CD4-positive, alpha-beta T cell treated with Interferon alpha-2 for 1 hour (primary cell): Measurements from ENCODE around the gene CLEC17A.
"Not testable (repeated sequence)": the region's sequence is repeated elsewhere in the genome, so short reads cannot be mapped to it uniquely, and the experiment has no call there.

Source experiments
- DNase-seq, 2 donors: peaks; one replicate each; pipeline ENCODE4 v3.0.0-alpha.2; 2020 to 2022

The CLEC17A gene

GRCh38 chr19:14559916-14560775, 22.7 kb upstream of the CLEC17A start:
- no peak for DNase-seq

DNA sequence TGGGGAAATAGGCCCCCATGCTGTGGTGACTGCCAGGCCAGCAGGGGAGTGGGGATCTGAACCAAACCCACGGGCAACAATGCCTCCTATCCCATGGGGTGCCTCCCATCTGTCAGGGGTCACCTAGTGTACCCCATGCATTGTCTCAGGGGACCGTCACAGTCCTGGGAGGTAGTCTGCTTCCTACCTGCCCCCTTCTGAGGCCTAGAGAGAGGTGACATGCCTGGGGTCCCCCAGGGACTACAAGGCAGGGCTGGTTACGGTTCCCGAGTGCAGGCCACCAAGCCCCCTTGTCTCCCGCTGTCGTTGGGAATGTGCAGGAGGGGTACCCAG, 22.1 kb upstream of the CLEC17A start:
- DNase-seq = no peak

DNA sequence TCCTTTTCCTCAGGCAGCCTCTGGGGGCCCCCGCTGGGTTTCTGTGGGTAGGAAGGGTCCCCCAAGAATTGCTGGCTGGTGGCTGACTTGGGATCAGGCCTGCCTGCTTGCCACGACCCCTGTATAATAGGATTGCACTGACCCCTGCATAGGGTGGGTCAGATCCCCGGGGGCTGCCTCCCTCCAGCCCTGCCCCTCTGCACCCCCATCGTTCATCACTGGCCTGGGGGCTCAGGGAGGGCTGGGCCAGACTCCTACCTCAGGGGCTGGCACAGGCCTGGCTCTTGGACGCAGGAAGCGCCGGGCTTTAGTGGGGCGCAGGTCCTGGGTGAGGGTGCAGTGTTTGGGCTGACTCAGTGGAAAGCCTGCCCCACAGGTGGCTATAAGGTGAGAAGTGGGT, 21.6 kb upstream of the CLEC17A start:
- DNase-seq = no peak

GRCh38 chr19:14561847-14562351, 21.0 kb upstream of the CLEC17A start:
- peak; percentile 29 to 41 for DNase-seq

DNA sequence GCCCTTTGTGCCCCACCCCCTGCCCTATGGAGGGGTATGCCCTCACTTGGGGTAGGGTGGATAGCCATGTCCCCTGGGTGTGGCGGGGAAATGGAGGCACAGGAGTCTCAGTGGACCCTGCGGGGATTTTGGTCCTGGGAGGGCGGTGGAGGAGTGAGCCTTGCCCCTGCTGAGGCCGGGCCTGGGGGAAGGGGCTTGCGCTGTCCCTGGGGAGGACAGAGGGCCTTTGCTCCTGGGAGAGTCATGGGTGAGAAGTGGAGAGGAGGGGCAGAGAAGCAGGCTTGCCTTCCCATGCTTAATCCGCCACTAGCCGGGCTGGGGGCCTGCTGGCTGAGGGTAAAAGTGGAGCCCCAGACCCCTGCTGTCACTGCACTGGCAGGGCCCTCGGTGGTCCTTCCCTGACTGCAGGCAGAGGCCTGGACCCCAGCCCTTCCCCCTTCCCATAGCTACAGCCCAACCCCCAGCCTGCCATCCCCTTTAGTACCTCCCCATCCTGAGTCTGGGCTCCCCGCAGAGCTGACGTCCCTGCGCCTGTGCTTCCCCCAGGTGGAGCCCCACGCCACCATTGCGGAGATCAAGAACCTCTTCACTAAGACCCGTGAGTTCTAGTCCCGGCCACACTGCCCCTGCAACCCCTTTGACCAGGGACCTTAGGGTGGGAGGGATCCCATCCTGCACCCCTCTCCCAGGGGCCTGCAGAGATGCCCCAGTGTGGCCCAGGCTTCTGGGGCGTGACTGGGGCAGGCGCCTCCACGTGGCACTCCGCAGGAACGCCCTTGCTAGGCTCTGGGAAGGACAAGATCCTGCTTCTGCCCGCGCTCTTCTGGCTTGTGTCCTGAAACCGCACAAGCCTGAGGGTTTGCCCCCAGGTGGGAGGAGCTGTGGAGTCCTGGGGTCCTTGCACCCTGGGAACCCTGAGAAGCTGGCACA, 20.0 kb upstream of the CLEC17A start:
- DNase-seq = no peak

DNA sequence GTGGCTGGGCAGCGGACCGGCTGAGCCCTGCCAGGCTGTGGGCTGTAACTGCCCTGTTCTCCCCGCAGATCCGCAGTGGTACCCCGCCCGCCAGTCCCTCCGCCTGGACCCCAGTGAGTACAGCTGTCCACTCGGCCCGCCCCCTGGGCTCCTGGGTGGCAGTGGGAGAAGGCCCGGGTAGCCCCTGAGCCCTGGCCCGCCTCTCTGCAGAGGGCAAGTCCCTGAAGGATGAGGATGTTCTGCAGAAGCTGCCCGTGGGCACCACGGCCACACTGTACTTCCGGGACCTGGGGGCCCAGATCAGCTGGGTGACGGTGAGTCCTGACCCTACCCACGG, 19.3 kb upstream of the CLEC17A start:
- DNase-seq = no peak

GRCh38 chr19:14563989-14564651, 18.8 kb upstream of the CLEC17A start:
- DNase-seq = peak; percentile 50 to 63

DNA sequence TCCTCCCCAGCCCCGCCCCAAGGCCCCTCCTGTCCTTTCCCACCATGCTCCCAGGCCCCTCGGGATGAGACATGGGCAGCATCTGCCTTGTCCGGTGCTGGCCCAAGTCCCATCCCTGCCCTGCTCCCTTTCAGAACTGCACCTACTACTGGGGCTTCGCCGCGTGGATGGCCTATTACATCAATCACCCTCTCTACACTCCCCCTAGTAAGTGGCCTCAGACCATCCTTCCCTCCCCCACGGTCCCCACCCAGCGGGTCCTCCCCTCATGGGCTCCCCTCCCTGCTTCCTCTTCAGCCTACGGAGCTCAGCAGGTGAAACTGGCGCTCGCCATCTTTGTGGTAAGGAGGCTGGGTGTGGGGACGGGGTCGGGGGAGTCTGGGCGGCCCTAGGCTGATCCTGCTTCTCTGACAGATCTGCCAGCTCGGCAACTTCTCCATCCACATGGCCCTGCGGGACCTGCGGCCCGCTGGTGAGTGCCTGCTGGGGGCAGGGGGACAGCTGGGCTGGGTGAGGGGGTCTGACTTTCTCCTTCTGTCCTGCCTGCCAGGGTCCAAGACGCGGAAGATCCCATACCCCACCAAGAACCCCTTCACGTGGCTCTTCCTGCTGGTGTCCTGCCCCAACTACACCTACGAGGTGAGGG, 18.1 kb upstream of the CLEC17A start:
- DNase-seq = not testable (repeated sequence)

GRCh38 chr19:14565298-14565679, 17.6 kb upstream of the CLEC17A start:
- DNase-seq = no peak

DNA sequence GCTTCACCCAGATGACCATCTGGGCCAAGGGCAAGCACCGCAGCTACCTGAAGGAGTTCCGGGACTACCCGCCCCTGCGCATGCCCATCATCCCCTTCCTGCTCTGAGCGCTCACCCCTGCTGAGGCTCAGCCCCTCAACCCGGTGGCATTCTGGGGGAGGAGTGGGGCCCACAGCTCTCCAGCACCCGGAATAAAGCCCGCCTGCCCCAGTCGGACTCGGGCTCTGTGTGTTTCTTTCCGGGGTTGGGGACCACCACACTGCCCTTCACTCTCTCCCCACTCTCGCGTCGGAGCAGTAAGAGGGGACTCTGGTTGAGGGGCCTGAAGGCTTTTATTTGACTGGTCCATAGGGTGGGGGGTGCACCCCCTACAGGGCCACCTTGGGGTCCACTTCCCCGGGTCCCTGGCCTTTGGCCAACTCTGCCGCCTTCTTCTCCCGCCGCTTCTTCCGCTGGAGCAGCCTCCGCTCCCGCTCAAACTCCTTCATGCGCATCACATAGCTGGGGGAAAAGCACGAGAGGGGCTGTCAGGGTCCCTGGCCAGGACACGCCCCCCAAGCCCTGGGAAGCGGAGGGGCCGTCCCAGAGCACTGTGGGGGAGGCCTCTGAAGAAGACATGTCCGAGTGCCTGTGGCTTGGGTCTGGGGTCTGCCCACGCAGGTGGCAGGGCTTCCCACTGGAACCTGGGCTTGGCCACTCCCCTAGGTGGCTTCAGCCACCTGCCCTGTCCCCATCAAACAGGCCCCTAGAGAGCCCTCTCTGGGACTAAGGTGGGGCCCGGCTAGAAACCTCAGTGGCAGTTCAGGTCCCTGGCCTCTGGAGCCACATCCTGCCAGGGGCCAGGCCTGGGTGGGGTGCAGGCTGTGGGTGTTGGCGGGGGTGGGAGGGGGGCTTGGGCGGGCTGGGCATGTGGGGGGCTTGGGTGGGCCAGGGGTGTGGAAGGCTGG, 16.8 kb upstream of the CLEC17A start:
- DNase-seq = no peak

DNA sequence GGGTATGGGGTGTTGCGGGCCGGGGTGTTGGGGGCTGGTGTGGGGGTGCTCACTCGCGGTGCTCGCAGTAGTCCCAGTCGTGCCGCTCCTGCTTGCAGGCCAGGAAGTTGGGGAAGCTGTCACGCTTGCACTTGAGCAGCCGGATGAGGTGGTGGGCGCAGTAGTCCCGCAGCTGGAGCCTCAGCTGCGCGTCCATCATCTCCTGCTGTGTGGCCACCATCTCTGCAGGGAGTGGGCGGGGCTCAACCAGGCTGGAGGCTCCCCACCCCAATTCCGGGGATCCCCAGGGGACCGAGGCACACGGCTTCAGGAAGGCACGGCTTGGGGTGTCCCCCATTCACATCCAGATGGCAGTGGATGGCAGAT, 16.2 kb upstream of the CLEC17A start:
- no peak for DNase-seq

DNA sequence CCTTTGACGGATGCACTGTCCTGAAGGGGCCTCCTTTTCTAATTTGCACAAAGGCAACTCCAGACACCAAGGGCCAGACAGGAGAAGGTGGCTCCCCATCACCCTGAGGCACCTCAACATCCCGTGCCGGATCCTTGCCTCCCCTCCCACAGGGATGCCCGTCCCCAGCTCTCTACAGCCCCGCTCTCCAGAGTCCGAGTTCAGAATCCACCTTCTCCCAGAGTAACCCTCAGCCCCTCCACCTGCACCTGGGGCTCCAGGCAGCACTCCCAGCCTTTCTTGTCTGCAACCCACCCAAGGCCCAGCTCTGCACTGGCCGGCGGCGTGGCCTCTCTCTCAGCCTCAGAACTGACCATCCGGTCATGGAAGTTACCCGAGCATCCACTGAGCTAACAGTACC, 15.8 kb upstream of the CLEC17A start:
- DNase-seq = no peak

- no peak for DNase-seq
Measured at GRCh38 chr19:14570864-14571527, 11.9 kb upstream of the CLEC17A start.

GRCh38 chr19:14571695-14572490, 11.0 kb upstream of the CLEC17A start, which contains the start of gene NDUFB7:
Gene NDUFB7 (minus strand): TSS chr19:14572066. CDS start chr19:14572000, 66 bp downstream.
- peak; percentile 93 to 95 for DNase-seq

- DNase-seq = no peak
Measured at GRCh38 chr19:14575428-14575980, 7.4 kb upstream of the CLEC17A start.

DNA sequence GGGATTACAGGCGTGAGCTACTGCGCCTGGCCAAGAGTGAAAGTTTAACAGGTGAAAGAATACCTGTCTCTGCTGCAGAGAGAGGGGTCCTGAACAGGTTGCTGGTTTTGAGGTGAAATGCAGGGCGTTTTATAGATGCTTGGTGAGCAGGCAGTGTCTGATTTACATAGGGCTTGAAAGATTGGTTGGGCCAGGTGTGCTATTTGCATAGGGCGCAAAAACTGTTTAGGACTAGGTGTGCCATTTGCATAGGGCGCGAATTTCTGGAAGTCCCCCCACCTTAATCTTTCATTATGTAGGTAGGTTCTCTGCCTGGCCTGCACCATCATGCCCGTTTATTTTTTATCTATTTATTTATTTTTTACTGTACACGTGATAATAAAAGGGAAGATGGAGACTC, 6.5 kb upstream of the CLEC17A start:
- no peak for DNase-seq

GRCh38 chr19:14577264-14577663, 5.6 kb upstream of the CLEC17A start:
- no peak for DNase-seq

DNA sequence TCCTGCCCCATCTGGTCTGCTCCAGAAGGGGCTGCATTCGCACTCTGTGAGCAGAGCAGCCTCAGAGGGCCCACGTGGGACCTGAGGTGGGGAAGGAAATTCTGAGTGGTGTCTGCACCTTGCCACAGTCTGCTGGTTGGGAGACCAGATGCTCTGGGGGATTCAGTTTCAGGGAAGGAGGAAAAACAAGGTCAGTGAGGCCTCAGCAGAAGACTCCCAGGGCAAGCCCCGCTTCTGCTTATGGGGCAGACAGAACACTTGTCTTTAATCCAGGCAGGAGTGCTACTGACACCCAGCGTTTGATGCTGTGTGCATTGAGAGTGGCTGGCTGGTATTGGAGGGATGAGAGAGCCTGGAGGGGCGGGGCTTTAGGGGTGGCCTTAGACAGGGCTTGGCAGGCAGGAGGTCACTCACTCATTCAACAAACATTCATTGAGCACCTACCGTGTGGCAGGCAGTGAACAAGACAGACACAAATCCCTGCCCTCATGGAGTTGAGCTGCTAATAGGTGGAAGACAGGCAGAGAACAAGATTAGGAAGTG, 4.9 kb upstream of the CLEC17A start:
- peak in 1 of 2 donors; percentile 15 for DNase-seq

DNA sequence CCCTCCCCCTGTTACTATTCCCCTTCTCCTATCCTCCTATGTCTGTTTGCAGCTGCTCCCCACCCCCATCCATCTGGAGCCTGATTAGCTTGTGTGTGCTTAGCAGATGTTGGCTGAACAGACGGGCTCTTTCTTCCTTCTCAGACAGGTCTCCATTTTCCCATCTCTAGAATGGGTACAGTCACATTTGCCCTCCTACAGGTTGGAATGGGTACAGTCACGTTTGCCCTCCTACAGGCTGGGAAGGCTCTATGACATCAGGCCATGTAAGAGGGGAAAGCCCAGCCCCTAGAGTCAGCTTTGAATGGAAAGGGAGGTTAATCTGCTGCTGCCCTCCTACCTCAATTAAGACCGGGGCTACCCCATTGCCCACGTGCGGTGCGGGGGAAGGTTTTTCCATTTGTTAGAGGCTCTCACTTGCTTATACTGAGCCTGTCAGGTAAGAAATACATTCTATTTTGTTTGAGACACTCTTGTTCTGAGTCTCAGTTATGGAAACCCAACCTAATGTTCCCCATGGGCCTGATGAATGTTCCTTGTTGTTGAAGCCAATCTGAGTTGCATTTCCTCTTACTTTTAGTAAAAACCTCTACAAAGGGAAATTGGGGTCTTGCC, 2.2 kb upstream of the CLEC17A start:
- no peak for DNase-seq
